HG03039 (cell line): Measurements from ENCODE around the gene ZC3H4.
"Not testable (repeated sequence)": the region's sequence is repeated elsewhere in the genome, so short reads cannot be mapped to it uniquely, and the experiment has no call there.

Experiments
- ATAC-seq: cut with Tn5 transposase; IDR thresholded peaks from one replicate; pipeline ENCODE4 v1.9.1; 2021; ENCODE audit warnings: mild to moderate bottlenecking, moderate library complexity; ENCODE audit not compliant: unreplicated experiment

The ZC3H4 gene

GRCh38 chr19:47086280-47086679, 27.3 kb downstream of the ZC3H4 start:
- no peak for ATAC-seq

- ATAC-seq, result no peak
These were observed 28.6 kb downstream of the ZC3H4 start for GRCh38 chr19:47084879-47085439.

GRCh38 chr19:47082493-47082892, 31.1 kb downstream of the ZC3H4 start:
- ATAC-seq, result no peak

- ATAC-seq, result no peak
These were observed 32.5 kb downstream of the ZC3H4 start for GRCh38 chr19:47081095-47081494.

- not testable (repeated sequence) for ATAC-seq
These were observed 35.2 kb downstream of the ZC3H4 start for GRCh38 chr19:47078351-47078750.

GRCh38 chr19:47075941-47076340, 37.6 kb downstream of the ZC3H4 start:
- ATAC-seq, result no peak

- no peak for ATAC-seq
These were observed 38.3 kb downstream of the ZC3H4 start for GRCh38 chr19:47075179-47075810.

GRCh38 chr19:47074621-47075020, 39.0 kb downstream of the ZC3H4 start:
- no peak for ATAC-seq

- no peak for ATAC-seq
These were observed 40.0 kb downstream of the ZC3H4 start for GRCh38 chr19:47073574-47073973.

- ATAC-seq, result no peak
These were observed 41.3 kb downstream of the ZC3H4 start for GRCh38 chr19:47072323-47072722.

- ATAC-seq, result no peak
These were observed 41.8 kb downstream of the ZC3H4 start for GRCh38 chr19:47071731-47072130.

GRCh38 chr19:47070756-47071155, 42.8 kb downstream of the ZC3H4 start:
- no peak for ATAC-seq

GRCh38 chr19:47069795-47070194, 43.8 kb downstream of the ZC3H4 start:
- ATAC-seq, result no peak

- no peak for ATAC-seq
These were observed 44.6 kb downstream of the ZC3H4 start for GRCh38 chr19:47068876-47069406.

- ATAC-seq, result no peak
These were observed 45.3 kb downstream of the ZC3H4 start for GRCh38 chr19:47068246-47068645.

GRCh38 chr19:47067215-47067847, 46.2 kb downstream of the ZC3H4 start:
- ATAC-seq, result no peak

- ATAC-seq, result no peak
These were observed 47.0 kb downstream of the ZC3H4 start for GRCh38 chr19:47066376-47067214.

GRCh38 chr19:47065242-47065641, 48.3 kb downstream of the ZC3H4 start:
- ATAC-seq, result no peak

GRCh38 chr19:47063874-47064273, 49.7 kb downstream of the ZC3H4 start:
- no peak for ATAC-seq

- no peak for ATAC-seq
These were observed 55.0 kb downstream of the ZC3H4 start for GRCh38 chr19:47058621-47059022.

- no peak for ATAC-seq
These were observed 56.2 kb downstream of the ZC3H4 start for GRCh38 chr19:47057328-47057727.
